ENCODE measurements around the gene NLRP14. TPM values are rescaled to one million over a fixed set of nuclear protein-coding genes. Genes with fewer than 3 reads are reported as not detected.

The NLRP14 gene
- total and polyA plus RNA-seq, 2 donors (not counting 3 experiments of a cell fraction or from before 2014, with no cell fraction given) = 0.24 to 0.26 TPM

DNA sequence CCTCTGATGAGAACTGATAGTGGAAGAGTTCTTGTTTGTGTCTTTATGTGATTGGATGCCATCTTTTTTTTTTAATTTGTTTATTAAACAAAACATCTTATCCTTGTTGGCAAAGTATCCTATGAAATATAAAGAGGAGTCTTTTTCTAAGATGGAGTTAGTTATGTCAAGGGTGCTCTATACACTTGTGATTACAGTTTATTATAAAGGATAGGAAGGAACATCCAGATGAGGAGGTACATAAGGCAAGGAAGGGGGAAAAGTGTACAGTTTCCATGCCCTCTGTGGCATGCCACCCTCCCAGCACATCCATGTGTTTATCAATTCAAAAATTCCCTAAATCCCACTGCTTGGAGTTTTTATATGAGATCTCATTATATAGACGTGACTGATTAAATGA lies 61.2 kb downstream of the NLRP14 start:
- dilution Hi-C loops (cut with MboI; ENCODE audit: extremely low pct_ligation_motif_present, low sequenced_read_pairs) = no loop called here
- no peaks in the 10 kb centered on the region for H3K9me3 ChIP-seq (replicated peaks; ENCODE audit: control insufficient read depth, insufficient read depth, low read length)

More for the DNA sequence above, 61.2 kb downstream of the NLRP14 start:
- H2AFZ ChIP-seq (ENCODE audit: low read depth, low read length) = no peak overlapping the region
- H3K27ac ChIP-seq (ENCODE audit: insufficient read depth, low read depth, low read length) = no peak overlapping the region
- no peaks in the 10 kb centered on the region for H3K27me3 ChIP-seq (ENCODE audit: control insufficient read depth in 2 of 2, insufficient read depth in 2 of 2, low read length in 2 of 2)
- ChIA-PET POLR2A (no interaction called here), CTCF (no interaction called here)
- H3K9ac ChIP-seq (replicated peaks; ENCODE audit: extremely low read depth, insufficient read depth, low read length) = no peak overlapping the region
- DNase-seq (ENCODE audit: low read depth, low spot score) = no peak
- no peak overlapping the region for H3K4me3 ChIP-seq (replicated peaks in 1 of 3; ENCODE audit: insufficient read depth in 1 of 3, low read depth in 1 of 3, low read length in 3 of 3)
- no peaks in the 10 kb centered on the region for H3K9me1 ChIP-seq (replicated peaks; ENCODE audit: control insufficient read depth, extremely low read depth, insufficient read depth, low read length)
- no peak overlapping the region for H3K4me2 ChIP-seq (ENCODE audit: insufficient read depth, low read length)
- FAIRE-seq = no peak
- no peaks in the 10 kb centered on the region for H4K20me1 ChIP-seq (replicated peaks; ENCODE audit: control insufficient read depth, extremely low read depth, insufficient read depth, low read length)
- intact Hi-C loops (cut with micrococcal nuclease) = no loop called here
- TF ChIP-seq JUN (IDR thresholded peaks at IDR 0.05; ENCODE audit: borderline replicate concordance, insufficient read depth, insufficient read length, low read depth) (no peak), EZH2 (IDR thresholded peaks at IDR 0.05; ENCODE audit: borderline replicate concordance, low read depth, low read length, severe bottlenecking) (no peak), GATA2 (IDR thresholded peaks at IDR 0.05; ENCODE audit: insufficient read depth, insufficient read length, low read depth, low read length) (no peak), POLR2A (IDR thresholded peaks at IDR 0.05; ENCODE audit: low read depth, low read length) (no peak), POLR2AphosphoS5 (IDR thresholded peaks at IDR 0.05; ENCODE audit: insufficient read depth, low read depth, low read length) (no peak), FOS (IDR thresholded peaks at IDR 0.05; ENCODE audit: borderline replicate concordance, insufficient read depth, low read length) (no peak), MAX (IDR thresholded peaks at IDR 0.05; ENCODE audit: insufficient read depth, insufficient read length) (no peak), MYC (IDR thresholded peaks at IDR 0.05; ENCODE audit: low read depth, low read length) (no peak)
- TF ChIP-seq, protein P1, sequence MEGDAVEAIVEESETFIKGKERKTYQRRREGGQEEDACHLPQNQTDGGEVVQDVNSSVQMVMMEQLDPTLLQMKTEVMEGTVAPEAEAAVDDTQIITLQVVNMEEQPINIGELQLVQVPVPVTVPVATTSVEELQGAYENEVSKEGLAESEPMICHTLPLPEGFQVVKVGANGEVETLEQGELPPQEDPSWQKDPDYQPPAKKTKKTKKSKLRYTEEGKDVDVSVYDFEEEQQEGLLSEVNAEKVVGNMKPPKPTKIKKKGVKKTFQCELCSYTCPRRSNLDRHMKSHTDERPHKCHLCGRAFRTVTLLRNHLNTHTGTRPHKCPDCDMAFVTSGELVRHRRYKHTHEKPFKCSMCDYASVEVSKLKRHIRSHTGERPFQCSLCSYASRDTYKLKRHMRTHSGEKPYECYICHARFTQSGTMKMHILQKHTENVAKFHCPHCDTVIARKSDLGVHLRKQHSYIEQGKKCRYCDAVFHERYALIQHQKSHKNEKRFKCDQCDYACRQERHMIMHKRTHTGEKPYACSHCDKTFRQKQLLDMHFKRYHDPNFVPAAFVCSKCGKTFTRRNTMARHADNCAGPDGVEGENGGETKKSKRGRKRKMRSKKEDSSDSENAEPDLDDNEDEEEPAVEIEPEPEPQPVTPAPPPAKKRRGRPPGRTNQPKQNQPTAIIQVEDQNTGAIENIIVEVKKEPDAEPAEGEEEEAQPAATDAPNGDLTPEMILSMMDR (IDR thresholded peaks at IDR 0.05; ENCODE audit: extremely low read depth in 1 of 2, insufficient read depth in 1 of 2, low read depth in 1 of 2, low read length in 2 of 2) = no peak
- no TSS peak for BruUV-seq (replicated peaks)
- H3K36me3 ChIP-seq (ENCODE audit: control insufficient read depth in 2 of 2, extremely low read depth in 1 of 2, insufficient read depth in 2 of 2, low read length in 2 of 2) = no peaks in the 10 kb centered on the region
- no peaks in the 10 kb centered on the region for H3K4me1 ChIP-seq (ENCODE audit: control insufficient read depth, extremely low read depth, insufficient read depth, low read length)
- H3K79me2 ChIP-seq (ENCODE audit: control insufficient read depth, insufficient read depth, low read length) = no peaks in the 10 kb centered on the region
